Astrocyte of the spinal cord (primary cell): ENCODE measurements around the gene RREB1.

Experiments
- DNase-seq: peaks from one replicate; pipeline ENCODE4 v3.0.0; 2011; ENCODE audit warnings: low read depth, low spot score
- H3K4me3 ChIP-seq: 2 replicates; pipeline ENCODE4 v1.5.1; 2011; ENCODE audit warnings: low read depth, mild to moderate bottlenecking, low read length, moderate library complexity
- CTCF ChIP-seq: IDR thresholded peaks from 2 replicates; pipeline ENCODE4 v1.5.1; 2012; ENCODE audit warnings: low read depth, mild to moderate bottlenecking, low read length, inconsistent platforms
- in situ Hi-C: cut with HindIII; loops from 2 replicates; pipeline ENCODE4 v1.10.0; 2017; ENCODE audit warnings: low sequenced_read_pairs

Gene RREB1

GRCh38 chr6:7224731-7225130 is 117.0 kb downstream of the RREB1 start:
- no peak for DNase-seq

GRCh38 chr6:7228662-7229375 is 121.1 kb downstream of the RREB1 start:
- no peak for TF ChIP-seq CTCF
- in situ Hi-C loops: no loop called here

More at GRCh38 chr6:7224731-7225130, 117.0 kb downstream of the RREB1 start:
- no peak for TF ChIP-seq CTCF
- in situ Hi-C loops: no loop called here
- no peak overlapping the region for H3K4me3 ChIP-seq

GRCh38 chr6:7229376-7230326 is 121.9 kb downstream of the RREB1 start:
- H3K4me3 ChIP-seq: no peak overlapping the region

More at GRCh38 chr6:7228662-7229375, 121.1 kb downstream of the RREB1 start:
- no peak for DNase-seq
- no peak overlapping the region for H3K4me3 ChIP-seq

GRCh38 chr6:7230327-7230691 is 122.5 kb downstream of the RREB1 start:
- H3K4me3 ChIP-seq: no peak overlapping the region
- no peak for TF ChIP-seq CTCF
- DNase-seq: no peak
- in situ Hi-C loops: no loop called here

More at GRCh38 chr6:7229376-7230326, 121.9 kb downstream of the RREB1 start:
- no peak for DNase-seq
- in situ Hi-C loops: no loop called here
- no peak for TF ChIP-seq CTCF

GRCh38 chr6:7230956-7231713 is 123.4 kb downstream of the RREB1 start:
- no peak for DNase-seq
- in situ Hi-C loops: no loop called here
- no peak overlapping the region for H3K4me3 ChIP-seq
- no peak for TF ChIP-seq CTCF

GRCh38 chr6:7232351-7232750 is 124.6 kb downstream of the RREB1 start:
- H3K4me3 ChIP-seq: no peak overlapping the region
- in situ Hi-C loops: no loop called here
- TF ChIP-seq CTCF: no peak
- DNase-seq: no peak
